NT2/D1 (cell line): ENCODE measurements around the gene PLA2G5.

Experiments
- SUZ12 ChIP-seq: IDR thresholded peaks from 2 replicates; pipeline ENCODE4 v1.6.1; 2011; ENCODE audit not compliant: insufficient read length, insufficient read depth; ENCODE audit errors: extremely low read depth
- YY1 ChIP-seq: IDR thresholded peaks from 2 replicates; pipeline ENCODE4 v1.6.1; 2011; ENCODE audit not compliant: insufficient read length, insufficient read depth
- ZNF274 ChIP-seq: IDR thresholded peaks from 2 replicates; pipeline ENCODE4 v1.6.1; 2011; ENCODE audit warnings: mild to moderate bottlenecking, low read depth, low read length

- TF ChIP-seq YY1: no peak
- TF ChIP-seq SUZ12: no peak
- no peak for TF ChIP-seq ZNF274
Measured at GRCh38 chr1:20102875-20103274, 32.9 kb downstream of the PLA2G5 start.
